ENCODE measurements around the gene TSHR. TPM values are rescaled to one million over a fixed set of nuclear protein-coding genes. Genes with fewer than 3 reads are reported as not detected.

TSHR gene
- total RNA-seq, 1 donor = not detected

- Histone ChIP-seq H3K27ac (ENCODE audit: low read depth, low read length) (no peak overlapping the region), H3K4me3 (ENCODE audit: insufficient read depth, low read length) (no peak overlapping the region), H3K79me2 (ENCODE audit: insufficient read depth, low read length) (no peaks in the 10 kb centered on the region), H3K9me3 (ENCODE audit: low read depth, low read length) (no peaks in the 10 kb centered on the region), H4K20me1 (ENCODE audit: insufficient read depth, low read length) (no peaks in the 10 kb centered on the region), H3K27me3 (ENCODE audit: insufficient read depth, low read length) (no peaks in the 10 kb centered on the region), H3K4me1 (ENCODE audit: insufficient read depth, low read length) (no peaks in the 10 kb centered on the region), H3K4me2 (ENCODE audit: insufficient read depth, low read length) (no peak overlapping the region), H2AFZ (ENCODE audit: low read length) (no peak overlapping the region), H3K36me3 (ENCODE audit: insufficient read depth, low read length) (no peaks in the 10 kb centered on the region)
- no peak for TF ChIP-seq CTCF (IDR thresholded peaks at IDR 0.05; ENCODE audit: extremely low read depth, low read depth, low read length)
- peak; percentile 15 for DNase-seq (ENCODE audit: insufficient read length, low spot score, missing footprints)
Observed at GRCh38 chr14:81062380-81062779, 107.0 kb downstream of the TSHR start.

- no peak for DNase-seq (ENCODE audit: insufficient read length, low spot score, missing footprints)
- Histone ChIP-seq H3K79me2 (ENCODE audit: insufficient read depth, low read length) (no peaks in the 10 kb centered on the region), H3K4me3 (ENCODE audit: insufficient read depth, low read length) (no peak overlapping the region), H4K20me1 (ENCODE audit: insufficient read depth, low read length) (no peaks in the 10 kb centered on the region), H3K27ac (ENCODE audit: low read depth, low read length) (no peak overlapping the region), H3K4me1 (ENCODE audit: insufficient read depth, low read length) (no peaks in the 10 kb centered on the region), H2AFZ (ENCODE audit: low read length) (no peak overlapping the region), H3K4me2 (ENCODE audit: insufficient read depth, low read length) (no peak overlapping the region), H3K36me3 (ENCODE audit: insufficient read depth, low read length) (no peaks in the 10 kb centered on the region), H3K27me3 (ENCODE audit: insufficient read depth, low read length) (no peaks in the 10 kb centered on the region), H3K9me3 (ENCODE audit: low read depth, low read length) (no peaks in the 10 kb centered on the region)
- peak; percentile 39 for TF ChIP-seq CTCF (IDR thresholded peaks at IDR 0.05; ENCODE audit: extremely low read depth, low read depth, low read length)
Observed at GRCh38 chr14:81062816-81063215, 107.4 kb downstream of the TSHR start.

- H3K9me3 ChIP-seq (ENCODE audit: low read depth, low read length) = no peaks in the 10 kb centered on the region
- H3K36me3 ChIP-seq (ENCODE audit: insufficient read depth, low read length) = no peaks in the 10 kb centered on the region
- no peak overlapping the region for H2AFZ ChIP-seq (ENCODE audit: low read length)
- H3K4me1 ChIP-seq (ENCODE audit: insufficient read depth, low read length) = no peaks in the 10 kb centered on the region
- no peaks in the 10 kb centered on the region for H4K20me1 ChIP-seq (ENCODE audit: insufficient read depth, low read length)
- TF ChIP-seq CTCF (IDR thresholded peaks at IDR 0.05; ENCODE audit: extremely low read depth, low read depth, low read length) = no peak
- H3K4me3 ChIP-seq (ENCODE audit: insufficient read depth, low read length) = no peak overlapping the region
- H3K4me2 ChIP-seq (ENCODE audit: insufficient read depth, low read length) = no peak overlapping the region
- H3K27me3 ChIP-seq (ENCODE audit: insufficient read depth, low read length) = no peaks in the 10 kb centered on the region
- no peaks in the 10 kb centered on the region for H3K79me2 ChIP-seq (ENCODE audit: insufficient read depth, low read length)
- DNase-seq (ENCODE audit: insufficient read length, low spot score, missing footprints) = no peak
- no peak overlapping the region for H3K27ac ChIP-seq (ENCODE audit: low read depth, low read length)
Observed at GRCh38 chr14:81066672-81067071, 111.3 kb downstream of the TSHR start.

GRCh38 chr14:81067156-81067555 is 111.7 kb downstream of the TSHR start:
- Histone ChIP-seq H3K4me2 (ENCODE audit: insufficient read depth, low read length) (no peak overlapping the region), H2AFZ (ENCODE audit: low read length) (no peak overlapping the region), H3K9me3 (ENCODE audit: low read depth, low read length) (no peaks in the 10 kb centered on the region), H4K20me1 (ENCODE audit: insufficient read depth, low read length) (no peaks in the 10 kb centered on the region), H3K27me3 (ENCODE audit: insufficient read depth, low read length) (no peaks in the 10 kb centered on the region), H3K36me3 (ENCODE audit: insufficient read depth, low read length) (no peaks in the 10 kb centered on the region), H3K27ac (ENCODE audit: low read depth, low read length) (no peak overlapping the region), H3K79me2 (ENCODE audit: insufficient read depth, low read length) (no peaks in the 10 kb centered on the region), H3K4me1 (ENCODE audit: insufficient read depth, low read length) (no peaks in the 10 kb centered on the region), H3K4me3 (ENCODE audit: insufficient read depth, low read length) (no peak overlapping the region)
- no peak for DNase-seq (ENCODE audit: insufficient read length, low spot score, missing footprints)
- no peak for TF ChIP-seq CTCF (IDR thresholded peaks at IDR 0.05; ENCODE audit: extremely low read depth, low read depth, low read length)
